GM12878 (cell line): ENCODE measurements around the gene SEMA4D. TPM values are rescaled to one million over a fixed set of nuclear protein-coding genes. Genes with fewer than 3 reads are reported as not detected.

ENCODE experiments used
- BACH1 ChIP-seq: fragments of 450-650 bp; IDR thresholded peaks from 2 replicates; pipeline ENCODE4 v1.6.1; 2017; ENCODE audit warnings: mild to moderate bottlenecking, borderline replicate concordance
- CBX5 ChIP-seq: sonication (generic); IDR thresholded peaks from 2 replicates; pipeline ENCODE4 v1.6.1; 2016; ENCODE audit warnings: low read depth, moderate library complexity, mild to moderate bottlenecking, inconsistent platforms
- CHD2 ChIP-seq: IDR thresholded peaks from 2 replicates; pipeline ENCODE4 v1.6.1; 2011; ENCODE audit warnings: low read depth, low read length, improper control_type of control experiment, borderline replicate concordance
- DPF2 ChIP-seq: fragments of 450-650 bp; IDR thresholded peaks from 2 replicates; pipeline ENCODE4 v1.6.1; 2017; ENCODE audit warnings: mild to moderate bottlenecking
- IKZF2 ChIP-seq, 2 experiments: fragments of 450-650 bp; IDR thresholded peaks; 2 replicates each; pipeline ENCODE4 v1.6.1; 2017; ENCODE audit warnings: mild to moderate bottlenecking in 2 of 2, moderate library complexity in 2 of 2
- JUNB ChIP-seq: IDR thresholded peaks from 2 replicates; pipeline ENCODE4 v1.6.1; 2016; ENCODE audit warnings: antibody characterized with exemption, mild to moderate bottlenecking
- KDM1A ChIP-seq: fragments of 200-600 bp; sonication (generic); IDR thresholded peaks from 2 replicates; pipeline ENCODE4 v1.6.1; 2016; ENCODE audit warnings: borderline replicate concordance
- POLR2AphosphoS5 ChIP-seq: IDR thresholded peaks from 2 replicates; pipeline ENCODE4 v1.6.1; 2011; ENCODE audit warnings: mild to moderate bottlenecking, low read length, inconsistent platforms
- SIX5 ChIP-seq: IDR thresholded peaks from 2 replicates; pipeline ENCODE4 v1.6.1; 2011; ENCODE audit warnings: mild to moderate bottlenecking, low read depth, low read length, moderate library complexity; ENCODE audit not compliant: severe bottlenecking
- SMAD1 ChIP-seq: fragments of 450-650 bp; IDR thresholded peaks from 2 replicates; pipeline ENCODE4 v1.6.1; 2018; ENCODE audit warnings: mild to moderate bottlenecking, low read depth; ENCODE audit not compliant: partially characterized antibody
- SRF ChIP-seq, 2 experiments: IDR thresholded peaks; 2 replicates each; pipeline ENCODE4 v1.6.1; 2011; ENCODE audit warnings: low read depth in 2 of 2, low read length in 2 of 2, mild to moderate bottlenecking in 1 of 2, moderate library complexity in 1 of 2
- ZBED1 ChIP-seq: IDR thresholded peaks from 2 replicates; pipeline ENCODE4 v1.6.1; 2016; ENCODE audit warnings: borderline replicate concordance
- ZNF207 ChIP-seq: fragments of 450-650 bp; IDR thresholded peaks from 2 replicates; pipeline ENCODE4 v1.6.1; 2014; ENCODE audit warnings: antibody characterized with exemption, mild to moderate bottlenecking, borderline replicate concordance
- polyA plus RNA-seq, 11 experiments: library from polyadenylated mRNA; depleted of rRNA in 4 of 11; unstranded in 6 of 11; stranded (reverse) in 5 of 11; fragments of >200 nt; fragmentation: Nextera tagmentation in 4 of 11; fragmentation: Illumina TruSeq in 1 of 11; extraction: Ambion mirVana in 4 of 11; extraction: Trizol in 1 of 11; gene quantifications; 1 replicate in 1 of 11; 2 replicates in 10 of 11; pipeline versions ENCODE4 v1.2.1 to v1.2.3, GENCODE V29; 2011 to 2016; ENCODE audit warnings: inconsistent platforms in 2 of 11, missing spikeins in 2 of 11, low read depth in 1 of 11
- total RNA-seq, 4 experiments: library from RNA; depleted of rRNA in 3 of 4; stranded (reverse); fragments of >200 nt in 3 of 4; fragmentation: Illumina TruSeq in 1 of 4; extraction: Trizol in 1 of 4; gene quantifications; 2 replicates each; pipeline versions ENCODE4 v1.2.1 to v1.2.3, GENCODE V29; 2013 to 2021
- TF ChIP-seq, protein P1 (sequence below): fragments of 450-650 bp; IDR thresholded peaks from 2 replicates; pipeline ENCODE4 v1.6.1; 2017; ENCODE audit warnings: low read depth, mild to moderate bottlenecking, moderate library complexity
- TF ChIP-seq, protein P2 (sequence below): fragments of 450-650 bp; IDR thresholded peaks from 2 replicates; pipeline ENCODE4 v1.6.1; 2017; ENCODE audit warnings: mild to moderate bottlenecking, low read depth, inconsistent platforms; ENCODE audit not compliant: poor library complexity, severe bottlenecking
- TF ChIP-seq, protein P3 (sequence below): IDR thresholded peaks from 2 replicates; pipeline ENCODE4 v1.6.1; 2012; ENCODE audit warnings: low read depth, low read length, improper control_type of control experiment
- TF ChIP-seq, protein P4 (sequence below): fragments of 450-650 bp; formaldehyde crosslinking; IDR thresholded peaks from 2 replicates; pipeline ENCODE4 v1.5.0; 2022; ENCODE audit warnings: mild to moderate bottlenecking, missing genetic modification characterization
- TF ChIP-seq, protein P5 (sequence below): fragments of 450-650 bp; IDR thresholded peaks from 2 replicates; pipeline ENCODE4 v1.6.1; 2017; ENCODE audit warnings: antibody characterized with exemption, mild to moderate bottlenecking, moderate library complexity

Gene SEMA4D
- total and polyA plus RNA-seq, 10 of the 15 experiments (the other 5 are each of a cell fraction or from before 2014, with no cell fraction given): 15.1 to 136 (median 39.6) TPM

DNA sequence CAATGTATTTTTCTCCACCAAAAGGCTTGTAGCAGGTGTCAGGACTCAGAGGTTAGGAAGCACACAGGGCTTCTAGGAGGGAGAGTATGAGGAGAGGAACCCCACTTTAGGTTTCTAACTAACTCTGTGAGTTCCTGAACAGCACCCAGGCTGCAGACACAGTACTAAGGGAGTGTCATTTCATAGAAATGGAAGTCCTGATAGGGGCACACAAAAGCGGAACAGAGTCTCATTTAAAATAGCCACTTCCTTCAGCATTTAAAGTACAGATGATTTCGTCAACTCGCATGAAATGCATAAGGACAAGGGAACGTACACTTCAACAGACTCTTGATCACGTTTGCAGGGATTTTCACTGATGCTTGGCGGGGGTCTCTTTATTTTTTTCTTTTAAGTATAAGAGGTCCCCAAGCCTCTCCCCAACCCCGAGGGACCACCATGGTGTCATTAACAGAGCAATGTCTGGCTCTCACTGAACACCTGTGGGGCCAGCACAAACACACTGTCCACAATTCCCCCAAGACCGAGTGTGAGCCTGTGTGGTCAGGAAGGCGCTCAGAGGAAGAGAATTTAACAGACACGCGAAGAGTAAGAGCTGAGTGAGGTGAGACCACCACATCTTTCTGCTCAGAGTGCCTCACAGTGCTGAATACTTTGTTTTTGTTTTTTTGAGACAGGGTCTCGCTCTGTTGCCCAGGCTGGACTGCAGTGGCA is 97.4 kb downstream of the SEMA4D start (continued):
- TF ChIP-seq, protein P1, sequence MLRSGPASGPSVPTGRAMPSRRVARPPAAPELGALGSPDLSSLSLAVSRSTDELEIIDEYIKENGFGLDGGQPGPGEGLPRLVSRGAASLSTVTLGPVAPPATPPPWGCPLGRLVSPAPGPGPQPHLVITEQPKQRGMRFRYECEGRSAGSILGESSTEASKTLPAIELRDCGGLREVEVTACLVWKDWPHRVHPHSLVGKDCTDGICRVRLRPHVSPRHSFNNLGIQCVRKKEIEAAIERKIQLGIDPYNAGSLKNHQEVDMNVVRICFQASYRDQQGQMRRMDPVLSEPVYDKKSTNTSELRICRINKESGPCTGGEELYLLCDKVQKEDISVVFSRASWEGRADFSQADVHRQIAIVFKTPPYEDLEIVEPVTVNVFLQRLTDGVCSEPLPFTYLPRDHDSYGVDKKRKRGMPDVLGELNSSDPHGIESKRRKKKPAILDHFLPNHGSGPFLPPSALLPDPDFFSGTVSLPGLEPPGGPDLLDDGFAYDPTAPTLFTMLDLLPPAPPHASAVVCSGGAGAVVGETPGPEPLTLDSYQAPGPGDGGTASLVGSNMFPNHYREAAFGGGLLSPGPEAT: no peak
- TF ChIP-seq IKZF2 (IDR thresholded peaks at IDR 0.05) (peak in 1 of 2 experiments; percentile 32; a peak in 2 of 4 replicates), BACH1 (no peak), ZNF207 (no peak), ZBED1 (no peak), KDM1A (no peak), JUNB (no peak; the same call in 1 of the 2 replicates), SIX5 (no peak), DPF2 (0 out of 2 replicates have a peak, but pooled peaks have one; percentile 31), SRF (IDR thresholded peaks at IDR 0.05; ENCODE audit: low read depth in 2 of 2, low read length in 2 of 2) (peak in 1 of 2 experiments; percentile 74; a peak in 1 of 4 replicates), POLR2AphosphoS5 (0 out of 2 replicates have a peak, but pooled peaks have one; percentile 20), CHD2 (0 out of 2 replicates have a peak, but pooled peaks have one; percentile 36), CBX5 (no peak), SMAD1 (no peak)
- TF ChIP-seq, protein P2, sequence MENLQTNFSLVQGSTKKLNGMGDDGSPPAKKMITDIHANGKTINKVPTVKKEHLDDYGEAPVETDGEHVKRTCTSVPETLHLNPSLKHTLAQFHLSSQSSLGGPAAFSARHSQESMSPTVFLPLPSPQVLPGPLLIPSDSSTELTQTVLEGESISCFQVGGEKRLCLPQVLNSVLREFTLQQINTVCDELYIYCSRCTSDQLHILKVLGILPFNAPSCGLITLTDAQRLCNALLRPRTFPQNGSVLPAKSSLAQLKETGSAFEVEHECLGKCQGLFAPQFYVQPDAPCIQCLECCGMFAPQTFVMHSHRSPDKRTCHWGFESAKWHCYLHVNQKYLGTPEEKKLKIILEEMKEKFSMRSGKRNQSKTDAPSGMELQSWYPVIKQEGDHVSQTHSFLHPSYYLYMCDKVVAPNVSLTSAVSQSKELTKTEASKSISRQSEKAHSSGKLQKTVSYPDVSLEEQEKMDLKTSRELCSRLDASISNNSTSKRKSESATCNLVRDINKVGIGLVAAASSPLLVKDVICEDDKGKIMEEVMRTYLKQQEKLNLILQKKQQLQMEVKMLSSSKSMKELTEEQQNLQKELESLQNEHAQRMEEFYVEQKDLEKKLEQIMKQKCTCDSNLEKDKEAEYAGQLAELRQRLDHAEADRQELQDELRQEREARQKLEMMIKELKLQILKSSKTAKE: no peak
- TF ChIP-seq, protein P3, sequence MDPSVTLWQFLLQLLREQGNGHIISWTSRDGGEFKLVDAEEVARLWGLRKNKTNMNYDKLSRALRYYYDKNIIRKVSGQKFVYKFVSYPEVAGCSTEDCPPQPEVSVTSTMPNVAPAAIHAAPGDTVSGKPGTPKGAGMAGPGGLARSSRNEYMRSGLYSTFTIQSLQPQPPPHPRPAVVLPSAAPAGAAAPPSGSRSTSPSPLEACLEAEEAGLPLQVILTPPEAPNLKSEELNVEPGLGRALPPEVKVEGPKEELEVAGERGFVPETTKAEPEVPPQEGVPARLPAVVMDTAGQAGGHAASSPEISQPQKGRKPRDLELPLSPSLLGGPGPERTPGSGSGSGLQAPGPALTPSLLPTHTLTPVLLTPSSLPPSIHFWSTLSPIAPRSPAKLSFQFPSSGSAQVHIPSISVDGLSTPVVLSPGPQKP: no peak
- TF ChIP-seq, protein P4, sequence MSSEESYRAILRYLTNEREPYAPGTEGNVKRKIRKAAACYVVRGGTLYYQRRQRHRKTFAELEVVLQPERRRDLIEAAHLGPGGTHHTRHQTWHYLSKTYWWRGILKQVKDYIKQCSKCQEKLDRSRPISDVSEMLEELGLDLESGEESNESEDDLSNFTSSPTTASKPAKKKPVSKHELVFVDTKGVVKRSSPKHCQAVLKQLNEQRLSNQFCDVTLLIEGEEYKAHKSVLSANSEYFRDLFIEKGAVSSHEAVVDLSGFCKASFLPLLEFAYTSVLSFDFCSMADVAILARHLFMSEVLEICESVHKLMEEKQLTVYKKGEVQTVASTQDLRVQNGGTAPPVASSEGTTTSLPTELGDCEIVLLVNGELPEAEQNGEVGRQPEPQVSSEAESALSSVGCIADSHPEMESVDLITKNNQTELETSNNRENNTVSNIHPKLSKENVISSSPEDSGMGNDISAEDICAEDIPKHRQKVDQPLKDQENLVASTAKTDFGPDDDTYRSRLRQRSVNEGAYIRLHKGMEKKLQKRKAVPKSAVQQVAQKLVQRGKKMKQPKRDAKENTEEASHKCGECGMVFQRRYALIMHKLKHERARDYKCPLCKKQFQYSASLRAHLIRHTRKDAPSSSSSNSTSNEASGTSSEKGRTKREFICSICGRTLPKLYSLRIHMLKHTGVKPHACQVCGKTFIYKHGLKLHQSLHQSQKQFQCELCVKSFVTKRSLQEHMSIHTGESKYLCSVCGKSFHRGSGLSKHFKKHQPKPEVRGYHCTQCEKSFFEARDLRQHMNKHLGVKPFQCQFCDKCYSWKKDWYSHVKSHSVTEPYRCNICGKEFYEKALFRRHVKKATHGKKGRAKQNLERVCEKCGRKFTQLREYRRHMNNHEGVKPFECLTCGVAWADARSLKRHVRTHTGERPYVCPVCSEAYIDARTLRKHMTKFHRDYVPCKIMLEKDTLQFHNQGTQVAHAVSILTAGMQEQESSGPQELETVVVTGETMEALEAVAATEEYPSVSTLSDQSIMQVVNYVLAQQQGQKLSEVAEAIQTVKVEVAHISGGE (CRISPR knock-in tag): no peak
- TF ChIP-seq, protein P5, sequence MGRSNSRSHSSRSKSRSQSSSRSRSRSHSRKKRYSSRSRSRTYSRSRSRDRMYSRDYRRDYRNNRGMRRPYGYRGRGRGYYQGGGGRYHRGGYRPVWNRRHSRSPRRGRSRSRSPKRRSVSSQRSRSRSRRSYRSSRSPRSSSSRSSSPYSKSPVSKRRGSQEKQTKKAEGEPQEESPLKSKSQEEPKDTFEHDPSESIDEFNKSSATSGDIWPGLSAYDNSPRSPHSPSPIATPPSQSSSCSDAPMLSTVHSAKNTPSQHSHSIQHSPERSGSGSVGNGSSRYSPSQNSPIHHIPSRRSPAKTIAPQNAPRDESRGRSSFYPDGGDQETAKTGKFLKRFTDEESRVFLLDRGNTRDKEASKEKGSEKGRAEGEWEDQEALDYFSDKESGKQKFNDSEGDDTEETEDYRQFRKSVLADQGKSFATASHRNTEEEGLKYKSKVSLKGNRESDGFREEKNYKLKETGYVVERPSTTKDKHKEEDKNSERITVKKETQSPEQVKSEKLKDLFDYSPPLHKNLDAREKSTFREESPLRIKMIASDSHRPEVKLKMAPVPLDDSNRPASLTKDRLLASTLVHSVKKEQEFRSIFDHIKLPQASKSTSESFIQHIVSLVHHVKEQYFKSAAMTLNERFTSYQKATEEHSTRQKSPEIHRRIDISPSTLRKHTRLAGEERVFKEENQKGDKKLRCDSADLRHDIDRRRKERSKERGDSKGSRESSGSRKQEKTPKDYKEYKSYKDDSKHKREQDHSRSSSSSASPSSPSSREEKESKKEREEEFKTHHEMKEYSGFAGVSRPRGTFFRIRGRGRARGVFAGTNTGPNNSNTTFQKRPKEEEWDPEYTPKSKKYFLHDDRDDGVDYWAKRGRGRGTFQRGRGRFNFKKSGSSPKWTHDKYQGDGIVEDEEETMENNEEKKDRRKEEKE: no peak
